IMR-90 (cell line): ENCODE data around the gene SLC6A11. TPM values are rescaled to one million over a fixed set of nuclear protein-coding genes. Genes with fewer than 3 reads are reported as not detected.

Source experiments
- ATAC-seq: fragments of 200-7000 bp; cut with Tn5 transposase; 2 replicates; pipeline ENCODE4 v1.9.1; 2020; ENCODE audit warnings: low read depth, mild to moderate bottlenecking, moderate library complexity
- BruUV-seq: library from RNA; stranded (reverse); fragments of 400-500 nt; replicated peaks from 2 replicates; lab custom pipeline; 2021; lab: Mats Ljungman, UMichigan
- CTCF ChIA-PET: fragments of 300-600 bp; formaldehyde crosslinking; extraction: SDS; loops from one replicate; lab custom pipeline; 2021; ENCODE audit warnings: antibody characterized with exemption; lab: Yijun Ruan, JAX
- POLR2A ChIA-PET: fragments of 300-600 bp; sonication (Branson Sonifier 250); formaldehyde crosslinking; loops from one replicate; lab custom pipeline; 2022; ENCODE audit warnings: antibody characterized with exemption; ENCODE audit not compliant: unreplicated experiment; lab: Charles Lee
- DNase-seq: peaks from one replicate; pipeline ENCODE4 v3.0.0; 2013
- H2AFZ ChIP-seq: replicated peaks from 2 replicates; pipeline ENCODE3; 2013; ENCODE audit warnings: low read length, mild to moderate bottlenecking; ENCODE audit not compliant: poor library complexity
- H2AK5ac ChIP-seq: 2 replicates; pipeline ENCODE4 v1.6.1; 2013; ENCODE audit warnings: low read depth, low read length, inconsistent platforms
- H2AK9ac ChIP-seq: replicated peaks from 2 replicates; pipeline ENCODE3; 2013; ENCODE audit warnings: mild to moderate bottlenecking, low read depth, low read length, moderate library complexity; ENCODE audit not compliant: poor library complexity
- H2BK120ac ChIP-seq: 2 replicates; pipeline ENCODE4 v1.6.1; 2013; ENCODE audit warnings: low read depth, low read length, inconsistent platforms
- H2BK15ac ChIP-seq: 3 replicates; pipeline ENCODE4 v1.6.1; 2013; ENCODE audit warnings: low read depth, low read length, inconsistent platforms
- H2BK20ac ChIP-seq: 2 replicates; pipeline ENCODE4 v1.6.1; 2013; ENCODE audit warnings: low read depth, mild to moderate bottlenecking, inconsistent platforms, low read length, moderate library complexity
- H2BK5ac ChIP-seq: 2 replicates; pipeline ENCODE4 v1.6.1; 2013; ENCODE audit warnings: mild to moderate bottlenecking, low read depth, low read length, inconsistent platforms; ENCODE audit not compliant: poor library complexity, severe bottlenecking
- H3K14ac ChIP-seq: replicated peaks from 2 replicates; pipeline ENCODE4 v1.6.1; 2013; ENCODE audit warnings: low read depth, low read length, inconsistent platforms
- H3K18ac ChIP-seq: 2 replicates; pipeline ENCODE4 v1.6.1; 2013; ENCODE audit warnings: low read depth, low read length, control low read depth
- H3K23ac ChIP-seq: 2 replicates; pipeline ENCODE4 v1.6.1; 2013; ENCODE audit warnings: low read depth, low read length, inconsistent platforms
- H3K27ac ChIP-seq: 2 replicates; pipeline ENCODE4 v1.5.1; 2013; ENCODE audit warnings: mild to moderate bottlenecking, control low read depth, low read length; ENCODE audit not compliant: insufficient read depth
- H3K27me3 ChIP-seq: 2 replicates; pipeline ENCODE4 v1.6.1; 2013; ENCODE audit warnings: low read length; ENCODE audit not compliant: control insufficient read depth, insufficient read depth
- H3K36me3 ChIP-seq: 2 replicates; pipeline ENCODE4 v1.6.1; 2013; ENCODE audit warnings: low read length, mixed read lengths; ENCODE audit not compliant: control insufficient read depth, insufficient read depth
- H3K4ac ChIP-seq: 2 replicates; pipeline ENCODE4 v1.6.1; 2013; ENCODE audit warnings: low read depth, low read length, inconsistent platforms
- H3K4me1 ChIP-seq: 2 replicates; pipeline ENCODE4 v1.6.1; 2013; ENCODE audit warnings: low read length, mixed read lengths; ENCODE audit not compliant: control insufficient read depth, insufficient read depth
- H3K4me2 ChIP-seq: 2 replicates; pipeline ENCODE4 v1.6.1; 2013; ENCODE audit warnings: low read depth, mild to moderate bottlenecking, control low read depth, low read length, moderate library complexity
- H3K4me3 ChIP-seq: 2 replicates; pipeline ENCODE4 v1.5.1; 2013; ENCODE audit warnings: low read depth, mild to moderate bottlenecking, control low read depth, low read length, moderate library complexity; ENCODE audit not compliant: insufficient read depth
- H3K56ac ChIP-seq: 2 replicates; pipeline ENCODE4 v1.6.1; 2013; ENCODE audit warnings: low read length, inconsistent platforms; ENCODE audit not compliant: insufficient read depth; ENCODE audit errors: extremely low read depth
- H3K79me1 ChIP-seq, 2 experiments: 2 replicates each; pipeline ENCODE4 v1.6.1; 2013; ENCODE audit warnings: low read length in 2 of 2, inconsistent platforms in 1 of 2, low read depth in 1 of 2
- H3K9ac ChIP-seq: 2 replicates; pipeline ENCODE4 v1.6.1; 2013; ENCODE audit warnings: low read depth, low read length, control low read depth
- H3K9me1 ChIP-seq: 2 replicates; pipeline ENCODE4 v1.6.1; 2013; ENCODE audit warnings: low read length, inconsistent platforms; ENCODE audit not compliant: insufficient read depth
- H3K9me3 ChIP-seq: 2 replicates; pipeline ENCODE4 v1.6.1; 2013; ENCODE audit warnings: low read length; ENCODE audit not compliant: control insufficient read depth, insufficient read depth
- H4K20me1 ChIP-seq: 2 replicates; pipeline ENCODE4 v1.6.1; 2013; ENCODE audit warnings: low read length, inconsistent platforms; ENCODE audit not compliant: insufficient read depth
- H4K5ac ChIP-seq: 2 replicates; pipeline ENCODE4 v1.6.1; 2013; ENCODE audit warnings: mild to moderate bottlenecking, low read depth, low read length, control low read depth
- H4K8ac ChIP-seq, 2 experiments: 2 replicates each; pipeline ENCODE4 v1.6.1; 2013; ENCODE audit warnings: low read depth in 2 of 2, low read length in 2 of 2, control low read depth in 1 of 2, inconsistent platforms in 1 of 2
- H4K91ac ChIP-seq: 2 replicates; pipeline ENCODE4 v1.6.1; 2013; ENCODE audit warnings: low read depth, low read length, inconsistent platforms; ENCODE audit not compliant: insufficient read depth
- CEBPB ChIP-seq: IDR thresholded peaks from 2 replicates; pipeline ENCODE4 v1.6.1; 2012; ENCODE audit warnings: low read depth, low read length, improper control_type of control experiment
- CHD1 ChIP-seq: IDR thresholded peaks from 2 replicates; pipeline ENCODE4 v1.6.1; 2012; ENCODE audit warnings: low read depth, low read length, improper control_type of control experiment
- CTCF ChIP-seq: conservative IDR thresholded peaks from 2 replicates; pipeline ENCODE4 v1.5.1; 2012; ENCODE audit warnings: mild to moderate bottlenecking, low read depth, low read length, improper control_type of control experiment
- FOS ChIP-seq: fragments of 150-350 bp; IDR thresholded peaks from 2 replicates; pipeline ENCODE4 v1.6.1; 2016; ENCODE audit warnings: low read depth, low read length
- MAFK ChIP-seq: IDR thresholded peaks from 2 replicates; pipeline ENCODE4 v1.6.1; 2012; ENCODE audit warnings: low read depth, low read length, improper control_type of control experiment
- MAZ ChIP-seq: IDR thresholded peaks from 2 replicates; pipeline ENCODE4 v1.6.1; 2012; ENCODE audit warnings: low read depth, mild to moderate bottlenecking, low read length, improper control_type of control experiment, moderate library complexity, borderline replicate concordance
- MXI1 ChIP-seq: IDR thresholded peaks from 2 replicates; pipeline ENCODE4 v1.6.1; 2012; ENCODE audit warnings: low read depth, mild to moderate bottlenecking, low read length, moderate library complexity, borderline replicate concordance
- NFE2L2 ChIP-seq: fragments of 150-350 bp; IDR thresholded peaks from 2 replicates; pipeline ENCODE4 v1.6.1; 2016; ENCODE audit warnings: low read depth, mild to moderate bottlenecking, low read length
- POLR2A ChIP-seq: IDR thresholded peaks from 2 replicates; pipeline ENCODE4 v1.6.1; 2012; ENCODE audit warnings: mild to moderate bottlenecking, low read depth, low read length
- RAD21 ChIP-seq: IDR thresholded peaks from 2 replicates; pipeline ENCODE4 v1.6.1; 2012; ENCODE audit warnings: low read length, improper control_type of control experiment
- RCOR1 ChIP-seq: IDR thresholded peaks from 2 replicates; pipeline ENCODE4 v1.6.1; 2012; ENCODE audit warnings: mild to moderate bottlenecking, low read length, improper control_type of control experiment; ENCODE audit not compliant: insufficient replicate concordance
- RFX5 ChIP-seq: IDR thresholded peaks from 2 replicates; pipeline ENCODE4 v1.8.0; 2012; ENCODE audit warnings: low read depth, mild to moderate bottlenecking, low read length, moderate library complexity
- SMC3 ChIP-seq: fragments of 150-350 bp; IDR thresholded peaks from 2 replicates; pipeline ENCODE4 v1.6.1; 2016; ENCODE audit warnings: low read depth, mild to moderate bottlenecking, antibody characterized with exemption, low read length, moderate library complexity
- WGBS, 2 experiments: methylation state at CpG; one replicate each; pipeline versions ENCODE4 v1.1.5 to v1.1.7; 2013; ENCODE audit warnings: missing lambda C conversion rate in 2 of 2; ENCODE audit not compliant: insufficient read length in 1 of 2; ENCODE audit errors: extremely low coverage in 2 of 2; 5-methylcytosine and 5-hydroxymethylcytosine counted together
- dilution Hi-C: fragments of 300-500 bp; cut with HindIII; formaldehyde crosslinking; loops from one replicate; pipeline ENCODE4 v1.14.3; 2018; ENCODE audit warnings: low sequenced_read_pairs; ENCODE audit not compliant: unreplicated experiment
- in situ Hi-C: fragments of 300-500 bp; cut with MboI; formaldehyde crosslinking; loops from 3 replicates; pipeline ENCODE4 v1.14.3; 2019; ENCODE audit warnings: low sequenced_read_pairs, inconsistent platforms, mixed read lengths
- intact Hi-C: fragments of 100-400 bp; cut with micrococcal nuclease; formaldehyde crosslinking; loops from 2 replicates; pipeline ENCODE4 v1.10.0; 2022
- polyA plus RNA-seq, 3 experiments: library from polyadenylated mRNA; depleted of rRNA; stranded (reverse); fragments of >200 nt; gene quantifications; 2 replicates each; pipeline ENCODE4 v1.2.3, GENCODE V29; 2012; ENCODE audit warnings: low replicate concordance in 1 of 3
- total RNA-seq: library from RNA; depleted of rRNA; stranded (reverse); fragments of >200 nt; gene quantifications from 2 replicates; pipeline ENCODE4 v1.2.3, GENCODE V29; 2012
- TF ChIP-seq, protein P1 (sequence below): fragments of 150-350 bp; IDR thresholded peaks from 2 replicates; pipeline ENCODE4 v1.6.1; 2016; ENCODE audit warnings: low read depth, mild to moderate bottlenecking, low read length, moderate library complexity, borderline replicate concordance

SLC6A11 gene
- total and polyA plus RNA-seq, 2 of the 4 experiments (the other 2 are of a cell fraction), result not detected

DNA sequence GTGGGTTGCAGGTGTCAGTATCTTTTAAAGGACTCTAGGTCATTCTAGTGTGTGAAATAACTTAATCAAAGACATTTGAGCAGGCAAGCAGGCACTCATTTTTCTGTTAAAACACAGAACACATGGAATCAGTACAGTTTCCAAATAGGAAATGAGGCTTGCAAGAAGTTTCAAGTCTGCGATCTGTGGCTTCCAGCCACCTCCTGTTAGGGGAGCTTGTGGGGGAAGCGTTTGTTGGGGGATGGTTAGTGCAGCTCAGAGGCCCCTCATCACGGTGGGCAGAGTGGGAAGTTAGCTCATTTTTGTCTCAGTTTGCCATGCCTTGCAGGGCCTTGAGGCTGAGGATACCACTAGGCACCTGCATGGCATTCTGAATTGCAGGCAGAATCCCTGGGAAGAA, 59.9 kb downstream of the SLC6A11 start:
- no peak overlapping the region for H3K4me3 ChIP-seq
- no peaks in the 10 kb centered on the region for H3K9me3 ChIP-seq
- H2AK5ac ChIP-seq, result no peak overlapping the region
- no peak overlapping the region for H4K91ac ChIP-seq
- dilution Hi-C loops (no loop called here), intact Hi-C loops (no loop called here), in situ Hi-C loops (no loop called here)
- H3K9me1 ChIP-seq, result no peaks in the 10 kb centered on the region
- H2AFZ ChIP-seq, result no peak overlapping the region
- no peak overlapping the region for H2BK20ac ChIP-seq
- no peaks in the 10 kb centered on the region for H4K20me1 ChIP-seq
- no peak overlapping the region for H4K5ac ChIP-seq
- H3K56ac ChIP-seq, result no peak overlapping the region
- no peak overlapping the region for H3K14ac ChIP-seq
- no peak overlapping the region for H3K27ac ChIP-seq
- no peak overlapping the region for H4K8ac ChIP-seq
- H3K27me3 ChIP-seq, result peaks cover 5% of the 10 kb centered on the region
- H3K18ac ChIP-seq, result no peak overlapping the region
- ATAC-seq (no peak), DNase-seq (no peak)
- no peaks in the 10 kb centered on the region for H3K36me3 ChIP-seq
- ChIA-PET POLR2A (no interaction called here), CTCF (no interaction called here)
- H3K79me1 ChIP-seq, result no peaks in the 10 kb centered on the region
- H3K9ac ChIP-seq, result no peak overlapping the region
- 8% methylated on average over 2 of the region's 3 CpGs; no CpG with 5 or more reads in 1 of the 2 experiments for WGBS, 2 experiments
- no peak overlapping the region for H3K23ac ChIP-seq
- no peak overlapping the region for H2BK120ac ChIP-seq
- no peak overlapping the region for H2BK5ac ChIP-seq
- H3K4me1 ChIP-seq, result no peaks in the 10 kb centered on the region
- no peak overlapping the region for H2AK9ac ChIP-seq
- H2BK15ac ChIP-seq, result no peak overlapping the region
- H3K4me2 ChIP-seq, result no peak overlapping the region
- TF ChIP-seq NFE2L2, result no peak
- no peak for TF ChIP-seq RCOR1
- no peak for TF ChIP-seq CEBPB
- no peak for TF ChIP-seq MXI1
- no peak for TF ChIP-seq SMC3
- TF ChIP-seq CHD1, result no peak
- TF ChIP-seq RFX5, result no peak
- no peak for TF ChIP-seq MAZ
- TF ChIP-seq POLR2A, result no peak
- no peak for TF ChIP-seq FOS
- TF ChIP-seq MAFK, result no peak
- no peak for TF ChIP-seq CTCF
- TF ChIP-seq RAD21, result no peak
- TF ChIP-seq, protein P1, sequence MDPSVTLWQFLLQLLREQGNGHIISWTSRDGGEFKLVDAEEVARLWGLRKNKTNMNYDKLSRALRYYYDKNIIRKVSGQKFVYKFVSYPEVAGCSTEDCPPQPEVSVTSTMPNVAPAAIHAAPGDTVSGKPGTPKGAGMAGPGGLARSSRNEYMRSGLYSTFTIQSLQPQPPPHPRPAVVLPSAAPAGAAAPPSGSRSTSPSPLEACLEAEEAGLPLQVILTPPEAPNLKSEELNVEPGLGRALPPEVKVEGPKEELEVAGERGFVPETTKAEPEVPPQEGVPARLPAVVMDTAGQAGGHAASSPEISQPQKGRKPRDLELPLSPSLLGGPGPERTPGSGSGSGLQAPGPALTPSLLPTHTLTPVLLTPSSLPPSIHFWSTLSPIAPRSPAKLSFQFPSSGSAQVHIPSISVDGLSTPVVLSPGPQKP, result no peak
- H3K4ac ChIP-seq, result no peak overlapping the region
- no TSS peak for BruUV-seq
